ENCODE measurements around the gene LIMS2.

Gene LIMS2

GRCh38 chr2:127673291-127674069, 1.9 kb downstream of the LIMS2 start:
- FAIRE-seq = no peak

GRCh38 chr2:127672341-127673224, 2.7 kb downstream of the LIMS2 start:
- no peak for FAIRE-seq

- FAIRE-seq = no peak
These were observed 3.6 kb downstream of the LIMS2 start for GRCh38 chr2:127671557-127672302.

- FAIRE-seq = no peak
These were observed 4.4 kb downstream of the LIMS2 start for GRCh38 chr2:127670957-127671290.

GRCh38 chr2:127670055-127670956, 5.0 kb downstream of the LIMS2 start:
- no peak for FAIRE-seq

- no peak for FAIRE-seq
These were observed 6.3 kb downstream of the LIMS2 start for GRCh38 chr2:127669056-127669455.

- no peak for FAIRE-seq
These were observed 9.9 kb downstream of the LIMS2 start for GRCh38 chr2:127665267-127665893.

- no peak for FAIRE-seq
These were observed 10.5 kb downstream of the LIMS2 start for GRCh38 chr2:127664895-127665225.

- FAIRE-seq = no peak
These were observed 11.1 kb downstream of the LIMS2 start for GRCh38 chr2:127664065-127664894.

- FAIRE-seq = no peak
These were observed 11.7 kb downstream of the LIMS2 start for GRCh38 chr2:127663566-127664064.

GRCh38 chr2:127662937-127663565, 12.3 kb downstream of the LIMS2 start:
- FAIRE-seq = no peak

- FAIRE-seq = no peak
These were observed 13.3 kb downstream of the LIMS2 start for GRCh38 chr2:127661949-127662510.

- no peak for FAIRE-seq
These were observed 14.2 kb downstream of the LIMS2 start for GRCh38 chr2:127661072-127661649.

GRCh38 chr2:127660291-127660578, 15.1 kb downstream of the LIMS2 start:
- no peak for FAIRE-seq

- FAIRE-seq = no peak
These were observed 15.7 kb downstream of the LIMS2 start for GRCh38 chr2:127659408-127660290.

GRCh38 chr2:127658641-127659407, 16.5 kb downstream of the LIMS2 start:
- no peak for FAIRE-seq

- FAIRE-seq = no peak
These were observed 17.2 kb downstream of the LIMS2 start for GRCh38 chr2:127658146-127658545.

- no peak for FAIRE-seq
These were observed 18.1 kb downstream of the LIMS2 start for GRCh38 chr2:127657232-127657595.

All from A204.1 (cell line).